Activated CD8-positive, alpha-beta memory T cell treated with anti-CD3 and anti-CD28 coated beads, Interleukin-2, amount 50 U/mL, for 24 hours (primary cell): Measurements from ENCODE around the gene CRB1.
"Not testable (repeated sequence)": the region's sequence is repeated elsewhere in the genome, so short reads cannot be mapped to it uniquely, and the experiment has no call there.

Experiments
- DNase-seq: peaks from one replicate; pipeline ENCODE4 v3.0.0-alpha.2; 2020; ENCODE audit errors: extremely low read depth

CRB1 gene

GRCh38 chr1:197399755-197400521 is 131.9 kb downstream of the CRB1 start:
- DNase-seq: no peak

DNA sequence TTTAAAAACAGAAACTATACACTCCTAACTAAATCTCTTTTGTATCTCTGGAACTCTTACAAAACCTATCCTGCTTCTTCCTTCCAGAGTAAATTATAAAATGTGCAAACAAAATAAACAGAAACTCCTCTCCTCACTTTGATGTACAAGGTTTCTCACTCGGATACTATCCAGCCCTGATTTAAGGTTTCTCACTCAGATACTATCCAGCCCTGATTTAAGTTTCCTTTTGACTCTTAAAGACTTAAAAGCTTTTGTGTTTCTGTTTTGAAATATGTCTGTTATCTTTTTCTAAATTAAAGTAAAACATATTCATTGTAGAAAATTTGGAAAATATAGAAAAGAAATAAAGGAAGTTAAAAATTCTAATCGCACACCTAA is 132.5 kb downstream of the CRB1 start:
- DNase-seq: no peak

DNA sequence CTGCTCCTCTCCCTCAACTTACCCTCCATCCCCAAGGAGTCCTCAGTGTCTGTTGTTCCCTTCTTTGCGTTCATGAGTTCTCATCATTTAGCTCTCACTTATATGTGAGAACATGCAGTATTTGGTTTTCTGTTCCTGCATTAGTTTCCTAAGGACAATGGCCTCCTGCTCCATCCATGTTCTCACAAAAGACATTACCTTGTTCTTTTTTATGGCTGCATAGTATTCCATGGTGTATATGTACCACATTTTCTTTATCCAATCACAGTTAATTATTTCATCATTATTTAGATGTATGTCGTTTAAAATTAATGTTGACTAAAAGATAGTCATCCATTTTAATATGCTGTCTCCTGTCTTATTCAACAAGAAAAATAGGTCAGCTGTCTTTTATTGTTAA is 134.1 kb downstream of the CRB1 start:
- DNase-seq: no peak

GRCh38 chr1:197404774-197405173 is 136.7 kb downstream of the CRB1 start:
- DNase-seq: not testable (repeated sequence)

- not testable (repeated sequence) for DNase-seq
Measured at GRCh38 chr1:197405614-197406013, 137.6 kb downstream of the CRB1 start.

- no peak for DNase-seq
Measured at GRCh38 chr1:197413564-197413963, 145.5 kb downstream of the CRB1 start.

- no peak for DNase-seq
Measured at GRCh38 chr1:197415221-197415620, 147.2 kb downstream of the CRB1 start.

GRCh38 chr1:197418693-197419092 is 150.6 kb downstream of the CRB1 start:
- DNase-seq: no peak

- DNase-seq: no peak
Measured at GRCh38 chr1:197422993-197423392, 154.9 kb downstream of the CRB1 start.

DNA sequence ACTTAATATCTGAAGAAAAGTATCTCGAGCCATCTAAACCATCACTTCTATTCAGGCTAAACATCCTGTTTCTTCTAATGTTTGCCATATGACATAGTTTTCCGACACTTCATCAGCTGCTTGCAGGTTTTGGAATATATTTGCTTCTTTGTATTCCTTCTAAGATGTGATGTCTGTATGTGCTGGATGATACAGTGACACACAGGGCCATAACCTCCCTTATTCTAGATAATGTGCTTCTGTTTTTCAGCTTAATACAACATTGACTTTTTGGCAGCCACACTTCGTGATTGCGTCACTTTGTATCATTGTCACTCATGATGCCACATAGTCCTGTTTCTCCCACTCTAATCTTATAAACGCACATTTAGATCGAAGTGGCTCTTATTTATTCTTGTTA is 156.3 kb downstream of the CRB1 start:
- no peak for DNase-seq

DNA sequence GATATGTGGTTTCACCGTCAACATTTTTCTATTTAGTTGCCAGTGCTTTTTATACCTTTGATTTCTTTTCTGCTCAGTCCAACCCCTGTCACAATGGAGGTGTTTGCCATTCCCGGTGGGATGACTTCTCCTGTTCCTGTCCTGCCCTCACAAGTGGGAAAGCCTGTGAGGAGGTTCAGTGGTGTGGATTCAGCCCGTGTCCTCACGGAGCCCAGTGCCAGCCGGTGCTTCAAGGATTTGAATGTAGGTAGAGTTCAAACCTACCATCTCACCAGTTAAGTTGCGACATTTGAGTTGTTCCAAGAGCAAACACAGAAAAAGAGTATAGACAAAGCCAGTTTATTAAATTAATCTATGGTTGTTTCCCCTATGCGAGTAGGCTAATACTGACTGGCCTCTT is 161.3 kb downstream of the CRB1 start:
- DNase-seq: no peak

DNA sequence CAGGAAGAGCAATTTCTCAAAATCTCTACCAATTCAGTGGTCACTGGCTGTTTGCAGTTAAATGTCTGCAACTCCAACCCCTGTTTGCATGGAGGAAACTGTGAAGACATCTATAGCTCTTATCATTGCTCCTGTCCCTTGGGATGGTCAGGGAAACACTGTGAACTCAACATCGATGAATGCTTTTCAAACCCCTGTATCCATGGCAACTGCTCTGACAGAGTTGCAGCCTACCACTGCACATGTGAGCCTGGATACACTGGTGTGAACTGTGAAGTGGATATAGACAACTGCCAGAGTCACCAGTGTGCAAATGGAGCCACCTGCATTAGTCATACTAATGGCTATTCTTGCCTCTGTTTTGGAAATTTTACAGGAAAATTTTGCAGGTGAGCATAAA is 167.2 kb downstream of the CRB1 start:
- DNase-seq: no peak

DNA sequence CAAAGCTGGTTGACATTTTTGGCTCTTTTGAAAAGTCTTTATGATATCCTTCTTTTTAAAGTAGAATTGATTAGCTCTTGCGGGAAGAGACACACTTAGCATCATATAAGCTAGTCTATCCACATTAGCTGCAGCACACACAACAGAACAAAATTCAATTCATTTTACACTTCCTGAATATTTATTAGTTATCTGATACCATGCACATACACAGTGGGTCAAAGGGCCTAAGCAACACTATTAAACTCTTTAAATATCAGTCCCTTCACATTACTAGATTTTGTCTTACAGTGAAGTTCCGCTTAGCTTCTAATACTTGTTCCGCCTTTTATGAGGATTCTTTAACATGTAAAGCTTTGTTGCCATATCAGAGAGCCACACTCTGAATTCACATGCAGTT is 169.5 kb downstream of the CRB1 start:
- DNase-seq: no peak

DNA sequence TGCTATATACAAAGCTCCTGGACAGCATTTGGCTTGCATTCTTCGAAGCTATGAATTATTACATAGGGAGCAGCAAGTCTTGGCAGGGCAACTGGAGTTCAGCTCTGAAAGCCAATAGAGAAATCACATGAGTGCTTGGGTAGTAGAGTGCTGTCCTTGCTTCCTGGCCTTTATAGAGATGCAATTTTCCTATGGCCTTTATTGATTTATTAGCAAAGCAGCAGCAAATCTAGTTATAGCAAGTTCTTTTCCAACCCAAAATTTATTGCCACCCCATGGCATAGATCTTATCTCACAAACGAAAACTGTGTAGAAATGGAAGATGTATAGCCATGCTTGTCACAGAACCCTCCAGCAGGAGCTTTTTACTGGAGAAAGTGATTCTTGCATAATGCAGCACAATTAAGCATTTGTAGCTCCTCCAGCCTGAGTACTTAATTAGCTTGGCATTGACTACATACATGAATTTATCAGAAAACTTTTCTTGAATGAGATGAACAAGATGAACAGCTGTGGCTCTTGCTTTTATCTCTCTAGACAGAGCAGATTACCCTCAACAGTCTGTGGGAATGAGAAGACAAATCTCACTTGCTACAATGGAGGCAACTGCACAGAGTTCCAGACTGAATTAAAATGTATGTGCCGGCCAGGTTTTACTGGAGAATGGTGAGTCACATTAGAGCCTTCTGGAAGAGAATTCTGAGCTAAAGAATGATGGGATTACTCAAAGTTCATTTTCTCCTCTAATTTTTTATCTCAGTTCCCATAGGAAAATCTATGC is 170.1 kb downstream of the CRB1 start:
- DNase-seq: no peak

GRCh38 chr1:197439708-197440280 is 171.7 kb downstream of the CRB1 start:
- no peak for DNase-seq

GRCh38 chr1:197440715-197441114 is 172.7 kb downstream of the CRB1 start:
- no peak for DNase-seq

DNA sequence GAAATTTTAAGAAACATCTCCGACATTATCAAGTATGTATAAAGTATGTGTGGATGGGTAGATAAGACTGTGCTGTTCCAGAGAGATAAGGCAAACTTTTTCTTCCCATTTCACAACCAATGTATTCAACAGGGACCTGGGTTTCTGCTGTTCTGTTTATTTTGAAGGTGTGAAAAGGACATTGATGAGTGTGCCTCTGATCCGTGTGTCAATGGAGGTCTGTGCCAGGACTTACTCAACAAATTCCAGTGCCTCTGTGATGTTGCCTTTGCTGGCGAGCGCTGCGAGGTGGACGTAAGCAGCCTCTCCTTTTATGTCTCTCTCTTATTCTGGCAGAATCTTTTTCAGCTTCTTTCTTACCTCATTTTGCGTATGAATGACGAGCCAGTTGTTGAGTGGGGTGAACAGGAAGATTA is 174.0 kb downstream of the CRB1 start:
- DNase-seq: no peak

DNA sequence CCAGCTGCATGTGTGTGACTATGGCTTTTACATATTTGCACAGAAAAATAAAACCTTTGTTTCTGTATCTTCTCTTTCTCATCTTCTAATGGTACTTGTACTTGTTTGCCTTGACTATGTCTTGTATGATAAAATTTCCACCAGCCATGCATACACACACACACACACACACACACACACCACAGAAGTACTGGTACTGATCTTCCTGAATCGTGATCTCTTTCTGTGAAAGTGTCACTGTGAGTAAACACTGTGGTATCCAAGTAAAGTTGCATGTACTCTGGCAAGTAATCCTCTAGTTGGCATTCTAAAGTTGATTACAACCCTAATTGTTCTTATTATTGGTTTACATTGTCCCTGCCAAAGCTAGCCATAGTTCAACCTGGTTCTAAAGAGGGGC is 176.7 kb downstream of the CRB1 start:
- DNase-seq: no peak

DNA sequence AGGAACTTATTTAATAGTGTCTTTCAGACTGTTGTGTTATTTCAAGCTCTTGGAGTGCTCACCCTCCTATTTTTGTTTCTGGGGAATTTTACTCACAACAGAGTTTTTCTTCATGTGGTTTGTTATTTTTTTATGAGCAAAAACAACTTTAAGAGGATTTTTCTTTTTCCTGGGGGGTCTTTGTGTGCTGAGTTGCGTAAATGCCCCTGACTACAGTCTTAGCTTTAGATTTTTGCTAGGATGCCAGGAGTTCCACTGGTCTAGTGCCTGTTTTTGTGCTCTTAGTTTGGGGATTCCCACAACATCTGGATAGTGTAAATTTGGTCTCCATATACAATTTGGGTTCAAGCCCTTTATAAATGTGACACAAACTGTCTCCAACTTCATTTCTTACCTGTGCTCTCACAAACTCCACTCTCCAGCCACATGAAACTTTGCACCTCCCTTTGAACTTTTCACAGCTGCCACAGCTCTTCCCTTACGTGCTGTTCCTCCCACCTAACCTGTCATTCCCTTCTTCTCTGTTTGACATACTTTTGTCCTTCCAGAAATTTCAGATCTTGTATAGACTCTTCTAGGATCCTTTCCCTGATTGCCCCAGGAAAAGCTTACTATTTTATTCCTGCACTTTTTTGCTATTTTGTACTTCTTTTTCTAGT is 180.2 kb downstream of the CRB1 start:
- DNase-seq: no peak

DNA sequence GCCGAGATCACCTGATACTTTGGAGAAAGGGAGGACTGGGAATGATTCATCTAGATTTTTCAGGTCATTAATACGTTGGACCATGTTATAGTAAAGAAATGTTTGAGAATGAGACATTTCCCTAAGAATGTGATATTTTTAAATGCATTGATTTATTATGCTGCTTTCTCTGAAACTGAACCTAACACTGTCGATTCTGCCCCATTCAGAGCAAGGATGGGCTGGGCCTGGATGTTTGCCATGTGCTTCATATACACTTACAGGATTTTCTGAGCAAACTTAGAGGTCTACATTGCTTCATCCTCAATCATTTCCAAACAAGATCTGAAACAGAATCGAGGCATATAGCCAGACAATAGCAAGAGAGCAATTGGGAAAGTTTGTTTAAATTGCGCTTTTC is 183.3 kb downstream of the CRB1 start:
- DNase-seq: no peak

DNA sequence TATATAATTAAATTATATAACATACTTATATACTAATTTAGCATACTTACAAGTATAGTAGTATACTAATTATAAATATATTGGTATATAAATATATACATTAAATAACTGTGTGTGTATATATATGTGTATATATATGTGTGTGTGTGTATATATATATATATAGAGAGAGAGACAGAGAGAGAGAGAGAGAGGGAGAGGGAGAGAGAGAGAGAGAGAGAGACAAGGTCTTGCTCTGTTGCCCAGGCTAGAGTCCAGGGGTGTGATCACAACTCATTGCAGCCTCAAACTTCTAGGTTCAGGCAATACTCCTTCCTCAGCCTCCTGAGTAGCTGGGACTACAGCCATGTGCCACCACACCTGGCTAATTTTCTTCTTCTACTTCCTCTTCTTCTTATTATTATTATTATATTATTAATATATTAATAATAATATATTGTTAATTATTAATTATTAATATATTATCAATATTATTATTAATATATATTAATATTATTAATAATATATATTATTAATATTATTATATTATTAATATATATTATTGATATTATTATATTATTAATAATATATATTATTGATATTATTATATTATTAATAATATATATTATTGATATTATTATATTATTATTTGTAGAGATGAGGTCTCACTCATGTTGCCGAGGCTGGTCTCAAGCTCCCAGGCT is 185.5 kb downstream of the CRB1 start:
- no peak for DNase-seq

DNA sequence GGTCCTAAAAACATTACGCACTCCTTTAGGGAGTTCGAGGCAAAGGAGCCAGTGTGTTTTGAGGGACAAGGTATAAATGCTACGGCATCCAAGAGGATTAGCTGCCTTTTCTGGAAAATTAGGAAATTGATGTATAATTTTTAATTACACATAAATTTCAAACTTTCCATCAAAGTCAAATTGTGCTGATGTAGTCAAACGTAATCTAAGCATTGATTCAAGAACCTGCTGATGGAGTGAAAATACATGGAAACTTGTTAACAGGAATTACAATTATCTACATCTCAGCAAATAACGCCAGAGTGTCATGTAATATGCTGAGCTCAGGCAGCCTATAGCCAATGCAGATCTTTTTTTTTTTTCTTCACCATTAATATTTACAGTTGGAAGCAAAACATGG is 194.5 kb downstream of the CRB1 start:
- DNase-seq: no peak
